Left renal pelvis (tissue), 4 donors: Measurements from ENCODE around the gene EMCN. TPM values are rescaled to one million over a fixed set of nuclear protein-coding genes. Genes with fewer than 3 reads are reported as not detected.

ENCODE experiments used
- DNase-seq, 4 donors: peaks; one replicate each; pipeline ENCODE4 v3.0.0-alpha.2; 2013; ENCODE audit warnings: low read depth in 4 of 4, low spot score in 3 of 4
- polyA plus RNA-seq, 4 donors: library from polyadenylated mRNA; unstranded; fragments of 120-200 nt; gene quantifications; one replicate each; pipeline ENCODE4 v1.2.1, GENCODE V29; 2013; ENCODE audit not compliant: insufficient read length in 4 of 4

Gene EMCN
- polyA plus RNA-seq, 4 donors: 97.8 to 189 (median 131) TPM

DNA sequence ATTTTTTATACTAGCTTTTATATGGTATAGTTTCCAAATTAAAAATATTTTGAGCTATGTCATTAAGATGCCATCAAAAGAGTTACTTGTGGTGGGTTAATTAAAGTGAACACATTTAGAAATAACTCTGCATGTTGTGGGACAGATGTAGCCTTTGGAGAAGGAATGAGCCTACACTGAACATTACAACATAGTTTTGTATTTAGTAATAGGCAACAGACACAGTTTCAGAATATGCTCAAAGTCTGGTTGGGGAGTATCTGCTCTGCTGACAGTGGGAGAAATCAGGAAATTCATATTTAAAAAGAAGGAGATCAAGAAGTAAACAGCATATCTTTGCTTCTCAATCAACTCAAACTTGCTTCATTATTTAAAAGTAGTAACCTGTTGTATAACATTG is 23.7 kb downstream of the EMCN start:
- DNase-seq: no peak

DNA sequence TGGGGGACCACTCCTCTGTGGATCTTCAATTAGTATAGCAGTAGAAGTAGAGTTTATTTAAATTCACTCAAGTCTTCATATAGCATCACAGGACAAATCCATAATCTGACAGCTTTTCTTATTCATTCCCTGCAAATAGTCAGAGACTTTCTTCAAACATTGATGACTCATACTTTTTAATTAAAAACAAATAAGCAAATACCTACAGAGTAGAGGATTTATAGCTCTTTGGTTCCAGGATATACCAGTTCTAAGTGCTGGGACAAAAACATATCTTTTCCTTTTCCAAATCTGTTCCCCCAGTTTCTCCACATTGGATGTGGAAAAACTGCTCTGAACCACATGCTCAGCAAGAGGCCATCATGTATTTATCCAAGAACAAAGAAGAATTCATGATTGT is 24.1 kb downstream of the EMCN start:
- no peak for DNase-seq

GRCh38 chr4:100492129-100492528 is 25.7 kb downstream of the EMCN start:
- DNase-seq: no peak

GRCh38 chr4:100489305-100489704 is 28.5 kb downstream of the EMCN start:
- no peak for DNase-seq

- no peak for DNase-seq
These were observed 31.3 kb downstream of the EMCN start for GRCh38 chr4:100486496-100486895.

- no peak for DNase-seq
These were observed 34.0 kb downstream of the EMCN start for GRCh38 chr4:100483796-100484195.

- DNase-seq: no peak
These were observed 37.9 kb downstream of the EMCN start for GRCh38 chr4:100479971-100480370.

DNA sequence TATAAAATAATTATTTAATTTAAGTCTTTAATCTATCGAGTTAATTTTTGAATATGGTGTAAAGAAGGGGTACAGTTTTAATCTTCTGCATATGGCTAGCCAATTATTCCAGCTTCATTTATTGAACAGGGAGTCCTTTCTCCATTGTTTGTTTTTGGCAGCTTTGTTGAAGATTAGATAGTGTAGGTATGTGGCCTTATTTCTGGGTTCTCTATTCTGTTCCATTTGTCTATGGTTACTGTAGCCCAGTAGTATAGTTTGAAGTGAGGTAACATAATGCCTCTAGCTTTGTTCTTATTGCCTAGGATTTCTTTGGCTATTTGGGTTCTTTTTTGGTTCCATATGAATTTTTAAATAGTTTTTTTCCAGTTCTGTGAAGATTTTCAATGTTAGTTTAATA is 48.3 kb downstream of the EMCN start:
- no peak for DNase-seq

- no peak for DNase-seq
These were observed 51.3 kb downstream of the EMCN start for GRCh38 chr4:100466501-100466900.

DNA sequence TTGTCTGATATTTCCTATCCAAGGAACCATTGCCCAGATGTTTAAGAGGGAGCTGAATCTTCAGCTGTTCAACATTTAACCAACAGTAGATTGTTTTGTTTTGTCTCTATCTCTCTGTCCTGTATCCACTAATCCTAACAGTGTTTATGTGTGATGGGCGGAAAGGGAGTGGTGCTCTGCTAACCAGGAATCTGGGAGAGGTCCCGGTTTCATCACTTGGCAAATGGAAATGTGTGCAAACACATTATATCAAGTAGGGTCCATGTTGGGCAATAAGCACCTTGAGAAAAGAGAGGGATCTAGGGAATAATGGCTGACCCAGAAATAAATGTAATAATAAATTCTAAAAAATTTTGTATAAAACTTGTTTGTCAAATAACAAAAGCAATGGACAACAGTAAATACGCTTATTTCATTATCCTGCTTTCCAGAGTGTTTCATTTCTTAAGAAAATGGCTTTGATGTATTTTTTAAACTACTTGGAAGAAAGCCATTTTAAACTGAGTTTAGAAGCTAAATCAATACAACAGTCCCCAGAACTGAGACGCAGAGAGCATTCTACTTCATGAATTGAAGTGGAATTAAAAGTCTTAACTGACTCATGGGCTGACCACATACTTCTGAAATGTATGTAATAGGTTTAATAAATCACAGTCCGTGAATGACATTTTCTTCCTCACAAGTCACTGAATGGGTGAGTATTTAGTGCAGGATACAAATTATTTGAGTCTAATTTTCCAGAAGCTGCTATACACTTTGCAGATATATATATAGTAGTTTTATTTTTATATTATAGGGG is 55.8 kb downstream of the EMCN start:
- DNase-seq: no peak

- no peak for DNase-seq
These were observed 67.4 kb downstream of the EMCN start for GRCh38 chr4:100450449-100450848.

DNA sequence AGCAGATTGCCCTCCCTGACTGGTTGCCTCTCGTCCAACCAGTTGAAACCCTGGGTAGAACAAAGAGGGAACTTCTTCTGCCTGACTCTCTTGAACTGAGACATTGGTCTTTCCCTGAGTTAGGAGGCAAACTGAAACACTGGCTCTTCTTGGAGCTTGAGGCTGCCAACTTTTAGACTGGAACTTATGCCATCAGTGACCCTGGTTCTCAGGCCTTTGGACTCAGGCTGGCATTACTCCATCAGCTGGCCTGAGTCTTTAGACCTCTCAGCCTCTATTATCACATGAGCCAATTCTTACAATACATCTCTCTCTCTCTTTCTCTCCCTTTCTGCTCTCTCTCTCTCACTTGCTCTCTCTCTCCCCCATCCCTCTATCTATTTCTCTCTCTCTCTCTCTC is 86.4 kb downstream of the EMCN start:
- DNase-seq: no peak

GRCh38 chr4:100430451-100430850 is 87.4 kb downstream of the EMCN start:
- no peak for DNase-seq

DNA sequence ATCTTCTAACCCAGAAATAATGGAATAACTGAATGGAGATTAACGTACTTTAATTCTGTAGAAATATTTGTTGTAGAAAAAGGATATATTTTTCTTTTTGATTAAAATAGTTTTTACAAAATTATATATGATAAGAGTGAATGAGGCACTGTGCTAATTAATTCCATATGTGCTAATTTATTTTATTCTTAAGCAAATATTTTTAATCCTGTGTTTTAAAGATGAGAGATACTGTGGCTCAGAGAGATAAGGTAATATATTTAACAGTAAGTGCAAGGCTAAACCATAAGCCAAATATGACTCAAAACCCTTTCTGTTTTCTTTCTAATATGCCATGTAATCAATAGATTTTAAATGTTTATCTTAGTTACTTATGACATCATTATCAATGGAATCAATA is 88.2 kb downstream of the EMCN start:
- no peak for DNase-seq

GRCh38 chr4:100428051-100428450 is 89.8 kb downstream of the EMCN start:
- no peak for DNase-seq

DNA sequence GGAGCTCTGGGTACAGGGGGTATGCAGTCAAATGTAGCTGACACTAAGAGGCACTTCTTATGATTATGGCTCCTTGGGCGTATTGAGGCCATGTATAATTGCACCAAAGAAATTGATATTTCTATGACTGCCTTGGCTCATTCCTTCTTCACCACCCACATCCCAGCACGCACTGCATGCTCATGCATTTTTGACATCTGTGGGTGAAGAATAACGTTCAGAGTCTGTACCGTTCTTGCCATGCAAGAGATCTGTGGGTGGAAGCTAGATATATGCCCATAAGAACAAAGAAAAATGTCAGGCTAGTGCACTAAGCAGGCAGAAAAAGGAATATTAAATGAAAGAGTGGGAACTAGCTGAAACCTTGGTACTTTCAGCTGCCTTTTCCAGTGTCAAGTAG is 93.4 kb downstream of the EMCN start:
- DNase-seq: no peak

DNA sequence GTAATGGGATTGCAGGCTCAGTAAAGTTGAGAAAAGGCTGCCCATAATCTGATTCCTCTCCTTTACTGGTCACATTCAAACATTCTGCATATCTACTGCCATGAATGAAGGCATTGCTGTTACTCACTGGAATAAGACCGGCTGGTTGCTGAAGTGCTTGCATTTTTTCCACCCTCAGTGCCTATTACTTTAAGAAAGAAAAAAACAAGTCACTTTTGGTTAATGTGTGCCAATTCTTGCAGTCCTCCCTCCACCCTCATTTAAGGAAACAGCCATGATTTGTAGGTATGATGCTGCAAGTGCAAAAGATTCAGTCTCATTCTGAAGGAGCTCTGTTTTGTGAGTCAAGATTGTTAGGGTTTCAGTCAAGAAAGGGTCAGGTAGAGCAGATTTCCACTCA is 94.9 kb downstream of the EMCN start:
- DNase-seq: no peak

- no peak for DNase-seq
These were observed 96.4 kb downstream of the EMCN start for GRCh38 chr4:100421361-100421978.

DNA sequence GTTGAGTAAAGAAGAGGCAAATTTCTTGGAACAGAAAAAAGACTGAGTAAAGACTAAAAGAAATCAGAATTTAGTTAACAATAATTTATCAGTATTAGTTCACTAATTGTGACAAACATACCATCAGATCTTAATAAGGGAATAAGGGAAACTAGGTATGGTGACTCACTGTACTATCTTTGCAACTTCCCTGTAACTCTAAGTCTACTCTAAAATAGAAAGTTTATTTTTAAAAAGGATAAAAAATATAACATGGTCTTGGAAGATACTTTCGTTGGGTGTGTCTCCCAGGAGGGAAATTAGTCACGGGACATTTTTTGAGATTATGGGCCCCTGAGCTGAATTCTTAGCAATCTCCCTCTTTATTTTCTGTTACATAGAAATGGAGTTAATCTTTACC is 97.3 kb downstream of the EMCN start:
- no peak for DNase-seq

DNA sequence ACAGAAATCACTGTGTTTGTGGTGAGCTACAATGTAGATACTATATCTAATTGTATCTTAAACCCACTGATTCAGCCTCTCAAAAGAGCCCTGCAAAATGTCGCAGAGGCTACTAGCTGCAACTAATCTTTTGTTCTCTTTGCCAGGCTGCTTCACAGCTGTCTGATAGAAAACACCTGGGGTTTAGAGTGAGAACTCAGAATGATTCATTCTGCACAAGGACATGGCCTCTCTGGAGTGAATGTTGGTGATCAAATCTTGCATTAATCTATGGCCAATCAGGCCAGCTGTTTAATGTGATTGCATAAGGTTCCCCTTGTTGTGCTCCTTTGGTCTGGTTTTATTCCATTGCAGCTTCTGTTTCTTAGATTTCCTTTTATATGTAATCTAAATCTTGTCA is 100.3 kb downstream of the EMCN start:
- no peak for DNase-seq

- DNase-seq: no peak
These were observed 103.6 kb downstream of the EMCN start for GRCh38 chr4:100414016-100414790.

DNA sequence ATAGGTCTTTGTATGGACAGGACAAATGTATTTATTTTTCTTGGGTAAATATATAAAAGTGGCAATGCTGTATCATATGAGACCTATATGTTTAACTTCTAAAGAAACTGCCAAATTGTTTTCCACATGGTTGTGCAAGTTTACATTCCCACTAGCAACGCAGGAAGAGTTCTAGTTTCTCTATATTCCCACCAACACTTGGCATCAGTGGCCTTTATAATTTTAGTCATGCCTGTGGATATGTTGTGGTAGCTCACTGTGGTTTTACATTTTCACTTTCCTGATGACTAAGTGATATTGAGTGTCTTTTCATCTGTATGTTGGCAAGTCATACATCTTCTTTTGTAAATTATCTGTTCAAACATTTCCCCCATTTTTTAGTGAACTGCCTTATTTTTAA is 126.0 kb downstream of the EMCN start:
- DNase-seq: no peak
